GM12878 (cell line): ENCODE measurements around the gene SCD5. TPM values are rescaled to one million over a fixed set of nuclear protein-coding genes. Genes with fewer than 3 reads are reported as not detected.

Experiments
- ATAC-seq: fragments of 200-7000 bp; cut with Tn5 transposase; 3 replicates; pipeline ENCODE4 v1.9.1; 2020; ENCODE audit warnings: mild to moderate bottlenecking, moderate library complexity
- BruUV-seq: library from RNA; stranded (reverse); fragments of 400-500 nt; replicated peaks from 2 replicates; lab custom pipeline; 2021; lab: Mats Ljungman, UMichigan
- CTCF ChIA-PET: fragments of 300-600 bp; sonication (Branson Sonifier 250); formaldehyde crosslinking; extraction: SDS; loops from one replicate; lab custom pipeline; 2021; ENCODE audit warnings: inconsistent platforms; lab: Yijun Ruan, JAX
- POLR2A ChIA-PET: fragments of 350-600 bp; formaldehyde crosslinking; extraction: SDS; loops from one replicate; lab custom pipeline; 2021; ENCODE audit warnings: inconsistent platforms; lab: Charles Lee
- RAD21 ChIA-PET: fragments of 300-600 bp; sonication (Branson Sonifier 250); formaldehyde crosslinking; loops from one replicate; lab custom pipeline; 2023; ENCODE audit warnings: antibody characterized with exemption; ENCODE audit not compliant: unreplicated experiment; lab: Charles Lee
- SMC1A ChIA-PET: fragments of 300-600 bp; sonication (Branson Sonifier 250); formaldehyde crosslinking; loops from one replicate; lab custom pipeline; 2023; ENCODE audit not compliant: unreplicated experiment, uncharacterized antibody; lab: Charles Lee
- DNase-seq: peaks from one replicate; pipeline ENCODE4 v3.0.0-alpha.2; 2011; ENCODE audit warnings: low read depth, low spot score
- FAIRE-seq: peaks from 3 replicates; lab custom pipeline; 2011; peaks lifted over from hg19 to GRCh38; lab: Jason Lieb, UNC
- H2AFZ ChIP-seq: 2 replicates; pipeline ENCODE4 v1.6.0; 2011; ENCODE audit warnings: low read depth, low read length, control low read depth; ENCODE audit not compliant: control insufficient read depth
- H3K27ac ChIP-seq: 2 replicates; pipeline ENCODE4 v1.5.1; 2011; ENCODE audit warnings: control low read depth; ENCODE audit not compliant: control insufficient read depth, insufficient read depth
- H3K27me3 ChIP-seq, 2 experiments: replicated peaks in 1 of 2; 2 replicates each; pipeline versions ENCODE4 v1.6.0 to v1.6.1; 2011; ENCODE audit warnings: low read length in 1 of 2; ENCODE audit not compliant: control insufficient read depth in 2 of 2, insufficient read depth in 2 of 2
- H3K36me3 ChIP-seq, 2 experiments: 2 replicates each; pipeline ENCODE4 v1.5.1; 2011; ENCODE audit warnings: low read length in 1 of 2; ENCODE audit not compliant: control insufficient read depth in 2 of 2, insufficient read depth in 2 of 2
- H3K4me1 ChIP-seq: 2 replicates; pipeline ENCODE4 v1.6.1; 2011; ENCODE audit warnings: mild to moderate bottlenecking, low read length, moderate library complexity, mixed read lengths; ENCODE audit not compliant: control insufficient read depth, insufficient read depth
- H3K4me2 ChIP-seq: 2 replicates; pipeline ENCODE4 v1.6.0; 2011; ENCODE audit warnings: control low read depth; ENCODE audit not compliant: control insufficient read depth, insufficient read depth
- H3K4me3 ChIP-seq: fragments of 200-600 bp; sonication (generic); 2 replicates; pipeline ENCODE4 v1.5.1; 2016
- H3K79me2 ChIP-seq: 2 replicates; pipeline ENCODE4 v1.6.0; 2011; ENCODE audit warnings: low read length; ENCODE audit not compliant: control insufficient read depth, insufficient read depth
- H3K9ac ChIP-seq: 2 replicates; pipeline ENCODE4 v1.8.0; 2011; ENCODE audit warnings: low read length, control low read depth, mixed read lengths; ENCODE audit not compliant: control insufficient read depth, insufficient read depth
- H3K9me3 ChIP-seq: replicated peaks from 3 replicates; pipeline ENCODE4 v1.5.1; 2011; ENCODE audit warnings: mild to moderate bottlenecking, low read length; ENCODE audit not compliant: control insufficient read depth, insufficient read depth
- H4K20me1 ChIP-seq: 2 replicates; pipeline ENCODE4 v1.6.0; 2011; ENCODE audit not compliant: control insufficient read depth, insufficient read depth
- BCLAF1 ChIP-seq: fragments of 450-650 bp; IDR thresholded peaks from 2 replicates; pipeline ENCODE4 v1.6.1; 2017; ENCODE audit warnings: antibody characterized with exemption, mild to moderate bottlenecking, moderate library complexity
- CHD4 ChIP-seq: fragments of 200-600 bp; sonication (generic); IDR thresholded peaks from 2 replicates; pipeline ENCODE4 v1.6.1; 2016; ENCODE audit warnings: mild to moderate bottlenecking
- EP300 ChIP-seq, 2 experiments: fragments of 150-350 bp in 1 of 2; IDR thresholded peaks; 2 replicates each; pipeline ENCODE4 v1.6.1; 2011 to 2012; ENCODE audit warnings: low read depth in 2 of 2, low read length in 2 of 2, borderline replicate concordance in 1 of 2, improper control_type of control experiment in 1 of 2, inconsistent platforms in 1 of 2; ENCODE audit not compliant: control insufficient read depth in 1 of 2
- FOXK2 ChIP-seq: fragments of 450-650 bp; IDR thresholded peaks from 2 replicates; pipeline ENCODE4 v1.6.1; 2017; ENCODE audit warnings: mild to moderate bottlenecking, moderate library complexity
- FOXM1 ChIP-seq: IDR thresholded peaks from 2 replicates; pipeline ENCODE4 v1.6.1; 2012; ENCODE audit warnings: low read depth, mild to moderate bottlenecking, inconsistent platforms, low read length, moderate library complexity
- HSF1 ChIP-seq: fragments of 150-350 bp; IDR thresholded peaks from 2 replicates; pipeline ENCODE4 v1.6.1; 2014; ENCODE audit warnings: mild to moderate bottlenecking, low read depth, low read length
- KDM1A ChIP-seq: fragments of 200-600 bp; sonication (generic); IDR thresholded peaks from 2 replicates; pipeline ENCODE4 v1.6.1; 2016; ENCODE audit warnings: borderline replicate concordance
- MAX ChIP-seq: IDR thresholded peaks from 2 replicates; pipeline ENCODE4 v1.6.1; 2012; ENCODE audit warnings: low read depth, low read length, improper control_type of control experiment
- NFIC ChIP-seq: IDR thresholded peaks from 2 replicates; pipeline ENCODE4 v1.6.1; 2012; ENCODE audit warnings: low read depth, mild to moderate bottlenecking, inconsistent platforms, low read length, moderate library complexity
- NFXL1 ChIP-seq: fragments of 450-650 bp; IDR thresholded peaks from 2 replicates; pipeline ENCODE4 v1.6.1; 2017; ENCODE audit warnings: antibody characterized with exemption, mild to moderate bottlenecking, borderline replicate concordance
- POU2F2 ChIP-seq: IDR thresholded peaks from 3 replicates; pipeline ENCODE4 v1.6.1; 2011; ENCODE audit warnings: low read depth, mild to moderate bottlenecking, low read length, borderline replicate concordance
- RCOR1 ChIP-seq: conservative IDR thresholded peaks from 2 replicates; pipeline ENCODE4 v1.6.1; 2012; ENCODE audit warnings: low read depth, low read length, improper control_type of control experiment
- SIX5 ChIP-seq: IDR thresholded peaks from 2 replicates; pipeline ENCODE4 v1.6.1; 2011; ENCODE audit warnings: mild to moderate bottlenecking, low read depth, low read length, moderate library complexity; ENCODE audit not compliant: severe bottlenecking
- TCF12 ChIP-seq: IDR thresholded peaks from 2 replicates; pipeline ENCODE4 v1.6.1; 2011; ENCODE audit warnings: low read depth, mild to moderate bottlenecking, low read length
- ZSCAN29 ChIP-seq: fragments of 450-650 bp; IDR thresholded peaks from 2 replicates; pipeline ENCODE4 v1.6.1; 2017; ENCODE audit warnings: mild to moderate bottlenecking, moderate library complexity
- WGBS: methylation state at CpG from one replicate; pipeline ENCODE4 v1.1.6; 2016; ENCODE audit warnings: low lambda C conversion rate; ENCODE audit not compliant: insufficient replicate concordance, insufficient coverage; ENCODE audit errors: missing lambda C conversion rate; 5-methylcytosine and 5-hydroxymethylcytosine counted together
- in situ Hi-C: fragments of 300-500 bp; cut with MboI; formaldehyde crosslinking; loops from 9 replicates; pipeline ENCODE4 v1.14.3; 2018; ENCODE audit warnings: mixed read lengths
- intact Hi-C: fragments of 100-400 bp; cut with micrococcal nuclease; formaldehyde crosslinking; loops from one replicate; pipeline ENCODE4 v1.14.2; 2022; ENCODE audit not compliant: unreplicated experiment
- polyA plus RNA-seq, 11 experiments: library from polyadenylated mRNA; depleted of rRNA in 4 of 11; unstranded in 6 of 11; stranded (reverse) in 5 of 11; fragments of >200 nt; fragmentation: Nextera tagmentation in 4 of 11; fragmentation: Illumina TruSeq in 1 of 11; extraction: Ambion mirVana in 4 of 11; extraction: Trizol in 1 of 11; gene quantifications; 1 replicate in 1 of 11; 2 replicates in 10 of 11; pipeline versions ENCODE4 v1.2.1 to v1.2.3, GENCODE V29; 2011 to 2016; ENCODE audit warnings: inconsistent platforms in 2 of 11, missing spikeins in 2 of 11, low read depth in 1 of 11
- total RNA-seq, 4 experiments: library from RNA; depleted of rRNA in 3 of 4; stranded (reverse); fragments of >200 nt in 3 of 4; fragmentation: Illumina TruSeq in 1 of 4; extraction: Trizol in 1 of 4; gene quantifications; 2 replicates each; pipeline versions ENCODE4 v1.2.1 to v1.2.3, GENCODE V29; 2013 to 2021

SCD5 gene
- total and polyA plus RNA-seq, 10 of the 15 experiments (the other 5 are each of a cell fraction or from before 2014, with no cell fraction given): 2.4 to 15.0 (median 4.2) TPM

- no TSS peak for BruUV-seq
- POLR2A ChIA-PET: no interaction called here
Observed at GRCh38 chr4:82624819-82625218, 173.8 kb downstream of the SCD5 start.

More at GRCh38 chr4:82624819-82625218, 173.8 kb downstream of the SCD5 start:
- no peak overlapping the region for H3K27ac ChIP-seq
- H3K36me3 ChIP-seq: no peaks in the 10 kb centered on the region
- intact Hi-C loops (no loop called here), in situ Hi-C loops (no loop called here)
- SMC1A ChIA-PET: no interaction called here
- RAD21 ChIA-PET: no interaction called here
- FAIRE-seq: no peak
- H2AFZ ChIP-seq: no peak overlapping the region
- TF ChIP-seq NFIC: no peak
- TF ChIP-seq HSF1: no peak
- TF ChIP-seq TCF12: no peak
- no peak for TF ChIP-seq CHD4
- TF ChIP-seq ZSCAN29: no peak
- TF ChIP-seq NFXL1: no peak
- TF ChIP-seq FOXK2: no peak
- TF ChIP-seq POU2F2: no peak
- no peak for TF ChIP-seq FOXM1
- TF ChIP-seq SIX5: no peak
- TF ChIP-seq MAX: no peak
- TF ChIP-seq RCOR1: no peak
- no peak for TF ChIP-seq KDM1A
- no peak for TF ChIP-seq BCLAF1
- no peak for TF ChIP-seq EP300 (IDR thresholded peaks at IDR 0.05; ENCODE audit: borderline replicate concordance in 1 of 2, control insufficient read depth in 1 of 2, low read depth in 2 of 2, low read length in 2 of 2)
- DNase-seq: no peak
- H3K4me2 ChIP-seq: no peak overlapping the region
- CTCF ChIA-PET: interaction anchor here (0.7 kb wide), 1 partner anchor 71 kb away, joined by 4 read pairs; no protein-coding TSS in a partner anchor
- ATAC-seq: no peak
- no peak overlapping the region for H3K9ac ChIP-seq
- no peaks in the 10 kb centered on the region for H4K20me1 ChIP-seq
- no peak overlapping the region for H3K4me3 ChIP-seq
- no peaks in the 10 kb centered on the region for H3K79me2 ChIP-seq
- 11% methylated on average over 4 of the region's 4 CpGs for WGBS
- no peaks in the 10 kb centered on the region for H3K9me3 ChIP-seq
- H3K4me1 ChIP-seq: no peaks in the 10 kb centered on the region
- H3K27me3 ChIP-seq: no peaks in the 10 kb centered on the region
